Stimulated activated CD4-positive, alpha-beta T cell treated with anti-CD3 and anti-CD28 coated beads, TNF-alpha, amount 100 ng/mL, for 48 hours (primary cell): ENCODE results near the gene IFNB1.

ENCODE experiments used
- DNase-seq, 3 donors: peaks; one replicate each; pipeline ENCODE4 v3.0.0-alpha.2; 2020; ENCODE audit warnings: low read depth in 3 of 3

Gene IFNB1

GRCh38 chr9:21077781-21078180 is at the start of gene IFNB1:
Gene IFNB1 (minus strand): TSS chr9:21077942. CDS start chr9:21077869, 73 bp downstream.
- DNase-seq, result no peak

- DNase-seq, result no peak
These were observed 44.0 kb upstream of the IFNB1 start for GRCh38 chr9:21121595-21122251.

- DNase-seq, result no peak
These were observed 43.3 kb upstream of the IFNB1 start for GRCh38 chr9:21121079-21121478.

GRCh38 chr9:21119093-21119770 is 41.5 kb upstream of the IFNB1 start:
- no peak for DNase-seq

GRCh38 chr9:21114311-21114710 is 36.6 kb upstream of the IFNB1 start:
- DNase-seq, result no peak

- DNase-seq, result no peak
These were observed 33.2 kb upstream of the IFNB1 start for GRCh38 chr9:21110708-21111576.

GRCh38 chr9:21104787-21105186 is 27.0 kb upstream of the IFNB1 start:
- DNase-seq, result no peak

- no peak for DNase-seq
These were observed 24.6 kb upstream of the IFNB1 start for GRCh38 chr9:21102305-21102704.

GRCh38 chr9:21097817-21098216 is 20.1 kb upstream of the IFNB1 start:
- DNase-seq, result no peak

GRCh38 chr9:21096901-21097255 is 19.1 kb upstream of the IFNB1 start:
- DNase-seq, result no peak

- DNase-seq, result peak in 1 of 3 donors; percentile 17
These were observed 18.6 kb upstream of the IFNB1 start for GRCh38 chr9:21096172-21096900.

GRCh38 chr9:21095561-21095960 is 17.8 kb upstream of the IFNB1 start:
- DNase-seq, result no peak

- DNase-seq, result no peak
These were observed 8.8 kb upstream of the IFNB1 start for GRCh38 chr9:21086538-21086937.

- DNase-seq, result no peak
These were observed 7.3 kb upstream of the IFNB1 start for GRCh38 chr9:21085005-21085404.

GRCh38 chr9:21084242-21084850 is 6.6 kb upstream of the IFNB1 start:
- DNase-seq, result no peak

- DNase-seq, result no peak
These were observed 4.9 kb upstream of the IFNB1 start for GRCh38 chr9:21082671-21083070.

GRCh38 chr9:21081999-21082398 is 4.3 kb upstream of the IFNB1 start:
- DNase-seq, result no peak

GRCh38 chr9:21081451-21081850 is 3.7 kb upstream of the IFNB1 start:
- no peak for DNase-seq

GRCh38 chr9:21080793-21081192 is 3.1 kb upstream of the IFNB1 start:
- DNase-seq, result no peak

GRCh38 chr9:21078702-21079101 is 960 bp upstream of the IFNB1 start:
- no peak for DNase-seq

- no peak for DNase-seq
These were observed 2.3 kb downstream of the IFNB1 start for GRCh38 chr9:21075484-21075883.

GRCh38 chr9:21070906-21071305 is 6.8 kb downstream of the IFNB1 start:
- no peak for DNase-seq
